H1 (cell line): ENCODE results near the gene LHPP. TPM values are rescaled to one million over a fixed set of nuclear protein-coding genes. Genes with fewer than 3 reads are reported as not detected.

Source experiments
- KDM4A ChIP-seq: IDR thresholded peaks from one replicate; pipeline ENCODE4 v1.7.1; 2012; ENCODE audit warnings: low read depth, mild to moderate bottlenecking, moderate library complexity, low read length, inconsistent platforms; ENCODE audit not compliant: severe bottlenecking
- PHF8 ChIP-seq: fragments of 200-600 bp; sonication (generic); conservative IDR thresholded peaks from 2 replicates; pipeline ENCODE4 v1.7.1; 2012; ENCODE audit warnings: low read depth, mild to moderate bottlenecking, inconsistent platforms, low read length, moderate library complexity
- POU5F1 ChIP-seq: IDR thresholded peaks from 2 replicates; pipeline ENCODE4 v1.6.1; 2011; ENCODE audit warnings: low read depth, mild to moderate bottlenecking, low read length, moderate library complexity
- RBBP5 ChIP-seq: IDR thresholded peaks from 2 replicates; pipeline ENCODE4 v1.7.1; 2012; ENCODE audit warnings: low read depth, mild to moderate bottlenecking, inconsistent platforms, low read length, moderate library complexity, borderline replicate concordance
- SP4 ChIP-seq: IDR thresholded peaks from 2 replicates; pipeline ENCODE4 v1.6.1; 2012; ENCODE audit warnings: low read length, inconsistent platforms
- polyA plus RNA-seq, 7 experiments: library from polyadenylated mRNA; depleted of rRNA in 3 of 7; stranded (reverse) in 5 of 7; unstranded in 2 of 7; fragments of >200 nt in 5 of 7; fragments of 200-250 nt in 2 of 7; gene quantifications; 1 replicate in 5 of 7; 2 replicates in 1 of 7; 4 replicates in 1 of 7; pipeline versions ENCODE4 v1.2.1 to v1.2.3, GENCODE V29; 2011 to 2013; ENCODE audit warnings: missing spikeins in 2 of 7, mixed read lengths in 2 of 7
- total RNA-seq: library from RNA; stranded (reverse); fragmentation: NEBNext Ultra II Directional; extraction: Animal tissue kit (Norgen Biotek cat#: 25700); gene quantifications from 2 replicates; pipeline ENCODE4 v1.2.1, GENCODE V29; 2021

Gene LHPP
- total and polyA plus RNA-seq, 2 of the 8 experiments (the other 6 are each of a cell fraction or from before 2014, with no cell fraction given) = 26.0 to 45.0 TPM

GRCh38 chr10:124544711-124545110, 83.1 kb downstream of the LHPP start (continued):
- TF ChIP-seq POU5F1 = no peak
- TF ChIP-seq KDM4A = no peak
- TF ChIP-seq SP4 = no peak
- TF ChIP-seq RBBP5 = no peak
- no peak for TF ChIP-seq PHF8
